ENCODE measurements around the gene NFIA.

- TF ChIP-seq POLR2A (IDR thresholded peaks at IDR 0.05) (no peak), POLR2AphosphoS5 (IDR thresholded peaks at IDR 0.05) (no peak)
- TF ChIP-seq, protein P1, sequence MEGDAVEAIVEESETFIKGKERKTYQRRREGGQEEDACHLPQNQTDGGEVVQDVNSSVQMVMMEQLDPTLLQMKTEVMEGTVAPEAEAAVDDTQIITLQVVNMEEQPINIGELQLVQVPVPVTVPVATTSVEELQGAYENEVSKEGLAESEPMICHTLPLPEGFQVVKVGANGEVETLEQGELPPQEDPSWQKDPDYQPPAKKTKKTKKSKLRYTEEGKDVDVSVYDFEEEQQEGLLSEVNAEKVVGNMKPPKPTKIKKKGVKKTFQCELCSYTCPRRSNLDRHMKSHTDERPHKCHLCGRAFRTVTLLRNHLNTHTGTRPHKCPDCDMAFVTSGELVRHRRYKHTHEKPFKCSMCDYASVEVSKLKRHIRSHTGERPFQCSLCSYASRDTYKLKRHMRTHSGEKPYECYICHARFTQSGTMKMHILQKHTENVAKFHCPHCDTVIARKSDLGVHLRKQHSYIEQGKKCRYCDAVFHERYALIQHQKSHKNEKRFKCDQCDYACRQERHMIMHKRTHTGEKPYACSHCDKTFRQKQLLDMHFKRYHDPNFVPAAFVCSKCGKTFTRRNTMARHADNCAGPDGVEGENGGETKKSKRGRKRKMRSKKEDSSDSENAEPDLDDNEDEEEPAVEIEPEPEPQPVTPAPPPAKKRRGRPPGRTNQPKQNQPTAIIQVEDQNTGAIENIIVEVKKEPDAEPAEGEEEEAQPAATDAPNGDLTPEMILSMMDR (IDR thresholded peaks at IDR 0.05) = no peak
Observed at GRCh38 chr1:61142043-61142440, 59.7 kb downstream of the NFIA start.
